H9 (cell line): Measurements from ENCODE around the gene ELFN1. TPM values are rescaled to one million over a fixed set of nuclear protein-coding genes. Genes with fewer than 3 reads are reported as not detected.

Experiments used
- DNase-seq: peaks from one replicate; pipeline ENCODE4 v3.0.0-alpha.2; 2017
- H2AFZ ChIP-seq: one replicate; pipeline ENCODE4 v1.6.1; 2013; ENCODE audit warnings: mild to moderate bottlenecking, low read length, control low read depth, moderate library complexity
- H2AK5ac ChIP-seq: 2 replicates; pipeline ENCODE4 v1.6.1; 2013; ENCODE audit warnings: low read length, control low read depth, mixed read lengths; ENCODE audit not compliant: insufficient read length
- H2BK120ac ChIP-seq: one replicate; pipeline ENCODE4 v1.6.1; 2013; ENCODE audit warnings: low read depth, mild to moderate bottlenecking, low read length, control low read depth, inconsistent platforms; ENCODE audit not compliant: poor library complexity, severe bottlenecking
- H2BK12ac ChIP-seq: 2 replicates; pipeline ENCODE4 v1.6.1; 2013; ENCODE audit warnings: low read length, control low read depth, mixed read lengths, low read depth; ENCODE audit not compliant: insufficient read length
- H2BK15ac ChIP-seq: 2 replicates; pipeline ENCODE4 v1.6.1; 2013; ENCODE audit warnings: low read depth, low read length, control low read depth
- H2BK20ac ChIP-seq: one replicate; pipeline ENCODE4 v1.6.1; 2013; ENCODE audit warnings: low read depth, mild to moderate bottlenecking, low read length, control low read depth, inconsistent platforms; ENCODE audit not compliant: poor library complexity, severe bottlenecking
- H2BK5ac ChIP-seq: 2 replicates; pipeline ENCODE4 v1.6.1; 2013; ENCODE audit warnings: low read length, control low read depth, mixed read lengths; ENCODE audit not compliant: insufficient read length
- H3K14ac ChIP-seq: 2 replicates; pipeline ENCODE4 v1.6.1; 2013; ENCODE audit warnings: low read length, control low read depth; ENCODE audit not compliant: insufficient read depth
- H3K18ac ChIP-seq: 2 replicates; pipeline ENCODE4 v1.6.1; 2013; ENCODE audit warnings: low read depth, mild to moderate bottlenecking, mixed read lengths, low read length, control low read depth; ENCODE audit not compliant: insufficient read length
- H3K23ac ChIP-seq: 2 replicates; pipeline ENCODE4 v1.6.1; 2013; ENCODE audit warnings: low read length, control low read depth, mixed read lengths, low read depth; ENCODE audit not compliant: insufficient read length
- H3K23me2 ChIP-seq: 2 replicates; pipeline ENCODE4 v1.6.1; 2013; ENCODE audit warnings: low read depth, mild to moderate bottlenecking, mixed read lengths, low read length, control low read depth; ENCODE audit not compliant: insufficient read length, poor library complexity, severe bottlenecking
- H3K27ac ChIP-seq: 2 replicates; pipeline ENCODE4 v1.5.1; 2013; ENCODE audit warnings: low read length, control low read depth, mixed read lengths, low read depth; ENCODE audit not compliant: insufficient read length
- H3K27me3 ChIP-seq: 2 replicates; pipeline ENCODE4 v1.6.1; 2013; ENCODE audit warnings: low read length, control low read depth, inconsistent platforms; ENCODE audit not compliant: insufficient read depth
- H3K4ac ChIP-seq: 2 replicates; pipeline ENCODE4 v1.6.1; 2013; ENCODE audit warnings: low read depth, mild to moderate bottlenecking, control low read depth, inconsistent platforms, low read length, moderate library complexity
- H3K4me1 ChIP-seq: 2 replicates; pipeline ENCODE4 v1.6.1; 2013; ENCODE audit warnings: low read length, control low read depth, inconsistent platforms; ENCODE audit not compliant: insufficient read depth
- H3K4me2 ChIP-seq: 2 replicates; pipeline ENCODE4 v1.6.1; 2013; ENCODE audit warnings: low read length, control low read depth, mixed read lengths; ENCODE audit not compliant: insufficient read length, insufficient read depth
- H3K56ac ChIP-seq: 2 replicates; pipeline ENCODE4 v1.6.1; 2013; ENCODE audit warnings: low read depth, mild to moderate bottlenecking, mixed read lengths, low read length, control low read depth; ENCODE audit not compliant: insufficient read length
- H3K79me1 ChIP-seq: 2 replicates; pipeline ENCODE4 v1.6.1; 2013; ENCODE audit warnings: low read depth, mild to moderate bottlenecking, moderate library complexity, low read length, control low read depth, inconsistent platforms; ENCODE audit not compliant: insufficient read depth, poor library complexity, severe bottlenecking
- H3K79me2 ChIP-seq: 2 replicates; pipeline ENCODE4 v1.6.1; 2013; ENCODE audit warnings: low read length, control low read depth, inconsistent platforms; ENCODE audit not compliant: insufficient read depth
- H3K9ac ChIP-seq: 2 replicates; pipeline ENCODE4 v1.6.1; 2013; ENCODE audit warnings: low read length, control low read depth, mixed read lengths; ENCODE audit not compliant: insufficient read length; ENCODE audit errors: extremely low read depth
- H3K9me3 ChIP-seq: one replicate; pipeline ENCODE4 v1.6.1; 2013; ENCODE audit warnings: low read depth, low read length, inconsistent platforms; ENCODE audit not compliant: control insufficient read depth
- H3T11ph ChIP-seq: one replicate; pipeline ENCODE4 v1.6.1; 2013; ENCODE audit warnings: mild to moderate bottlenecking, low read length, control low read depth, inconsistent platforms
- H4K20me1 ChIP-seq: one replicate; pipeline ENCODE4 v1.6.1; 2013; ENCODE audit not compliant: control insufficient read depth, insufficient read length, insufficient read depth
- H4K5ac ChIP-seq: 2 replicates; pipeline ENCODE4 v1.6.1; 2013; ENCODE audit warnings: low read depth, mild to moderate bottlenecking, mixed read lengths, low read length, control low read depth; ENCODE audit not compliant: insufficient read length
- H4K8ac ChIP-seq: replicated peaks from 2 replicates; pipeline ENCODE4 v1.6.1; 2013; ENCODE audit warnings: low read length, control low read depth, mixed read lengths, low read depth; ENCODE audit not compliant: insufficient read length
- H4K91ac ChIP-seq: 2 replicates; pipeline ENCODE4 v1.6.1; 2013; ENCODE audit warnings: low read depth, mild to moderate bottlenecking, moderate library complexity, mixed read lengths, low read length, control low read depth; ENCODE audit not compliant: insufficient read length
- H3K27ac Mint-ChIP-seq, 3 experiments: 2 replicates in 2 of 3; 3 replicates in 1 of 3; pipeline ENCODE4 v1.8.0; 2020 to 2021; ENCODE audit warnings: mixed read lengths in 3 of 3, mild to moderate bottlenecking in 1 of 3, moderate library complexity in 1 of 3
- H3K27me3 Mint-ChIP-seq: 2 replicates; pipeline ENCODE4 v1.8.0; 2021; ENCODE audit warnings: low read depth, mild to moderate bottlenecking, moderate library complexity, mixed read lengths
- H3K36me3 Mint-ChIP-seq, 3 experiments: 2 replicates in 2 of 3; 3 replicates in 1 of 3; pipeline ENCODE4 v1.8.0; 2020 to 2021; ENCODE audit warnings: low read depth in 3 of 3, mixed read lengths in 3 of 3; ENCODE audit not compliant: insufficient read depth in 1 of 3
- H3K4me1 Mint-ChIP-seq, 2 experiments: 2 replicates each; pipeline ENCODE4 v1.8.0; 2020; ENCODE audit warnings: mixed read lengths in 2 of 2
- H3K4me3 Mint-ChIP-seq, 2 experiments: 2 replicates in 1 of 2; 3 replicates in 1 of 2; pipeline ENCODE4 v1.8.0; 2020 to 2021; ENCODE audit warnings: mild to moderate bottlenecking in 2 of 2, mixed read lengths in 2 of 2, moderate library complexity in 1 of 2
- H3K9me3 Mint-ChIP-seq, 2 experiments: 2 replicates in 1 of 2; 3 replicates in 1 of 2; pipeline ENCODE4 v1.8.0; 2020; ENCODE audit warnings: mild to moderate bottlenecking in 2 of 2, mixed read lengths in 2 of 2, moderate library complexity in 1 of 2
- WGBS: extraction: QIAGEN DNeasy Blood & Tissue Kit; methylation state at CpG from one replicate; pipeline ENCODE4 v1.1.7; 2013; ENCODE audit warnings: missing lambda C conversion rate, low lambda C conversion rate, mixed read lengths; ENCODE audit not compliant: insufficient read length; ENCODE audit errors: extremely low coverage; 5-methylcytosine and 5-hydroxymethylcytosine counted together
- total RNA-seq: library from RNA; stranded (reverse); gene quantifications from 2 replicates; pipeline ENCODE4 v1.2.1, GENCODE V29; 2021
- TF ChIP-seq, protein P1 (sequence below): fragments of 200-600 bp; sonication (generic); conservative IDR thresholded peaks from 3 replicates; pipeline ENCODE4 v1.8.0; 2021; ENCODE audit warnings: antibody characterized with exemption, mild to moderate bottlenecking

ELFN1 gene
- total RNA-seq, 1 experiment from 2014 or later = 3.7 TPM

DNA sequence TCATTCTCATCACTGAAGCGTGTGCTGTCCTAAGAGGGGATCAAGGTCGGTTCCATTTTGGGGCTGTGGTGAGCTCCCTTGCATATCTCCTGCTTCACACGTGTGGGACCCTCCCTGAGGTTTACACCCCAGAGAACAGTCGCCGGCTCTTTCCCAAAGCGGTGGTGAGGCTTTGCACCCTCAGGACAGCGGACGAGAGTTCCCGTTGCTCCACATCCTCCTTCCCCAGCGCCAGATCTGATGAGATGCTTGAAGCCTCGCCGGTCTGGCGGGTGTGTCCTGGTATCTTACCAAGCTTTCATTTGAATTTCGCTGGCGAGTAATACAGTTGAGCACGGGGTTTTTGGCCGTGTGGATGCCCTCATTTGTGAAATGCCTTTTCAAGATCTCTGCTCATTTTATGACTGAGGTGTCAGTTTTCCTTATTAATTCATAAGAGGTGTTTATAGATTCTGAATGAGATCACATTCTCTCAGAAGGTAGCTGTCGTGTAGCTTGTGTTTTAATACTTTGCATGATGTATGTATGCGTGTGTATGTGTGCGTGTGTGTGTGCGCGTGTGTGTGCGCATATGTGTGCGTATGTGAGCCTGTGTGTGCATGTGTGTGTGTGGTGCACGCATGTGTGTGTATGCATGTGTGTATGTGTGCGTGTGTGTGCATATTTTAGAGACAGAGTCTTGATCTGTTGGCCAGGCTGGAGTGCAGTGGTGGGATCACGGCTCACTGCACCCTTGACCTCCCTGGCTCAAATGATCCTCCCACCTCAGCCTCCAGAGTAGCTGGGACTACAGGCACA is 30.7 kb downstream of the ELFN1 start:
- DNase-seq = peak; percentile 21
- peaks cover 52% of the 10 kb centered on the region for H3K27me3 Mint-ChIP-seq

More for the DNA sequence above, 30.7 kb downstream of the ELFN1 start:
- H3K79me2 ChIP-seq = no peaks in the 10 kb centered on the region
- H3K14ac ChIP-seq = no peak overlapping the region
- TF ChIP-seq, protein P1, sequence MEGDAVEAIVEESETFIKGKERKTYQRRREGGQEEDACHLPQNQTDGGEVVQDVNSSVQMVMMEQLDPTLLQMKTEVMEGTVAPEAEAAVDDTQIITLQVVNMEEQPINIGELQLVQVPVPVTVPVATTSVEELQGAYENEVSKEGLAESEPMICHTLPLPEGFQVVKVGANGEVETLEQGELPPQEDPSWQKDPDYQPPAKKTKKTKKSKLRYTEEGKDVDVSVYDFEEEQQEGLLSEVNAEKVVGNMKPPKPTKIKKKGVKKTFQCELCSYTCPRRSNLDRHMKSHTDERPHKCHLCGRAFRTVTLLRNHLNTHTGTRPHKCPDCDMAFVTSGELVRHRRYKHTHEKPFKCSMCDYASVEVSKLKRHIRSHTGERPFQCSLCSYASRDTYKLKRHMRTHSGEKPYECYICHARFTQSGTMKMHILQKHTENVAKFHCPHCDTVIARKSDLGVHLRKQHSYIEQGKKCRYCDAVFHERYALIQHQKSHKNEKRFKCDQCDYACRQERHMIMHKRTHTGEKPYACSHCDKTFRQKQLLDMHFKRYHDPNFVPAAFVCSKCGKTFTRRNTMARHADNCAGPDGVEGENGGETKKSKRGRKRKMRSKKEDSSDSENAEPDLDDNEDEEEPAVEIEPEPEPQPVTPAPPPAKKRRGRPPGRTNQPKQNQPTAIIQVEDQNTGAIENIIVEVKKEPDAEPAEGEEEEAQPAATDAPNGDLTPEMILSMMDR = no peak
- H2BK5ac ChIP-seq = no peak overlapping the region
- peaks cover 3 to 18% (median 7%) of the 10 kb centered on the region in 3 experiments; a peak in 5 of 7 replicates for H3K36me3 Mint-ChIP-seq
- H3K4me3 Mint-ChIP-seq = no peak overlapping the region
- H3K4ac ChIP-seq = no peak overlapping the region
- H4K5ac ChIP-seq = no peak overlapping the region
- H2BK120ac ChIP-seq = no peak overlapping the region
- no peak overlapping the region for H2BK20ac ChIP-seq
- no CpG with 5 or more reads among the region's 27 CpGs for WGBS
- no peaks in the 10 kb centered on the region for H3K23me2 ChIP-seq
- H3K4me2 ChIP-seq = no peak overlapping the region
- no peaks in the 10 kb centered on the region for H4K20me1 ChIP-seq
- H3K79me1 ChIP-seq = no peaks in the 10 kb centered on the region
- no peaks in the 10 kb centered on the region for H3K9me3 ChIP-seq
- H4K8ac ChIP-seq = no peak overlapping the region
- no peaks in the 10 kb centered on the region for H3K4me1 ChIP-seq
- H4K91ac ChIP-seq = no peak overlapping the region
- no peak overlapping the region for H3K23ac ChIP-seq
- no peak overlapping the region for H2AK5ac ChIP-seq
- H3K27ac ChIP-seq = no peak overlapping the region
- H2BK12ac ChIP-seq = no peak overlapping the region
- peaks cover 24 to 35% of the 10 kb centered on the region in 2 experiments for H3K4me1 Mint-ChIP-seq
- no peak overlapping the region for H3T11ph ChIP-seq
- H3K18ac ChIP-seq = no peak overlapping the region
- H3K27ac Mint-ChIP-seq = no peak overlapping the region
- no peak overlapping the region for H2AFZ ChIP-seq
- peaks cover 18 to 21% of the 10 kb centered on the region in 2 experiments for H3K9me3 Mint-ChIP-seq
- H3K27me3 ChIP-seq = 0 out of 2 replicates have a peak, but pooled peaks cover 3% of the 10 kb centered on the region
- H2BK15ac ChIP-seq = no peak overlapping the region
- no peak overlapping the region for H3K56ac ChIP-seq
- H3K9ac ChIP-seq = no peak overlapping the region
